ENCODE results near the gene POU6F2.

GRCh38 chr7:39259391-39260003 lies 281.8 kb downstream of the POU6F2 start:
- TF ChIP-seq CTCF (IDR thresholded peaks at IDR 0.05; ENCODE audit: insufficient read depth, low read length) (no peak), POLR2AphosphoS5 (IDR thresholded peaks at IDR 0.05; ENCODE audit: low read depth) (no peak), SPI1 (IDR thresholded peaks at IDR 0.05; ENCODE audit: borderline replicate concordance, low read depth) (no peak), GABPA (IDR thresholded peaks at IDR 0.05; ENCODE audit: low read depth) (no peak)
- TF ChIP-seq, protein P1, sequence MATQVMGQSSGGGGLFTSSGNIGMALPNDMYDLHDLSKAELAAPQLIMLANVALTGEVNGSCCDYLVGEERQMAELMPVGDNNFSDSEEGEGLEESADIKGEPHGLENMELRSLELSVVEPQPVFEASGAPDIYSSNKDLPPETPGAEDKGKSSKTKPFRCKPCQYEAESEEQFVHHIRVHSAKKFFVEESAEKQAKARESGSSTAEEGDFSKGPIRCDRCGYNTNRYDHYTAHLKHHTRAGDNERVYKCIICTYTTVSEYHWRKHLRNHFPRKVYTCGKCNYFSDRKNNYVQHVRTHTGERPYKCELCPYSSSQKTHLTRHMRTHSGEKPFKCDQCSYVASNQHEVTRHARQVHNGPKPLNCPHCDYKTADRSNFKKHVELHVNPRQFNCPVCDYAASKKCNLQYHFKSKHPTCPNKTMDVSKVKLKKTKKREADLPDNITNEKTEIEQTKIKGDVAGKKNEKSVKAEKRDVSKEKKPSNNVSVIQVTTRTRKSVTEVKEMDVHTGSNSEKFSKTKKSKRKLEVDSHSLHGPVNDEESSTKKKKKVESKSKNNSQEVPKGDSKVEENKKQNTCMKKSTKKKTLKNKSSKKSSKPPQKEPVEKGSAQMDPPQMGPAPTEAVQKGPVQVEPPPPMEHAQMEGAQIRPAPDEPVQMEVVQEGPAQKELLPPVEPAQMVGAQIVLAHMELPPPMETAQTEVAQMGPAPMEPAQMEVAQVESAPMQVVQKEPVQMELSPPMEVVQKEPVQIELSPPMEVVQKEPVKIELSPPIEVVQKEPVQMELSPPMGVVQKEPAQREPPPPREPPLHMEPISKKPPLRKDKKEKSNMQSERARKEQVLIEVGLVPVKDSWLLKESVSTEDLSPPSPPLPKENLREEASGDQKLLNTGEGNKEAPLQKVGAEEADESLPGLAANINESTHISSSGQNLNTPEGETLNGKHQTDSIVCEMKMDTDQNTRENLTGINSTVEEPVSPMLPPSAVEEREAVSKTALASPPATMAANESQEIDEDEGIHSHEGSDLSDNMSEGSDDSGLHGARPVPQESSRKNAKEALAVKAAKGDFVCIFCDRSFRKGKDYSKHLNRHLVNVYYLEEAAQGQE (IDR thresholded peaks at IDR 0.05; ENCODE audit: insufficient replicate concordance, low read depth) = no peak

Measured in HL-60 (cell line).